NAMALWA (cell line): ENCODE data around the gene C2orf72.
"Not testable (repeated sequence)": the region's sequence is repeated elsewhere in the genome, so short reads cannot be mapped to it uniquely, and the experiment has no call there.

ENCODE experiments used
- DNase-seq: peaks from one replicate; pipeline ENCODE4 v3.0.0-alpha.2; 2015; ENCODE audit warnings: low spot score

Gene C2orf72

GRCh38 chr2:231046916-231047273 lies 9.6 kb downstream of the C2orf72 start:
- DNase-seq: no peak

DNA sequence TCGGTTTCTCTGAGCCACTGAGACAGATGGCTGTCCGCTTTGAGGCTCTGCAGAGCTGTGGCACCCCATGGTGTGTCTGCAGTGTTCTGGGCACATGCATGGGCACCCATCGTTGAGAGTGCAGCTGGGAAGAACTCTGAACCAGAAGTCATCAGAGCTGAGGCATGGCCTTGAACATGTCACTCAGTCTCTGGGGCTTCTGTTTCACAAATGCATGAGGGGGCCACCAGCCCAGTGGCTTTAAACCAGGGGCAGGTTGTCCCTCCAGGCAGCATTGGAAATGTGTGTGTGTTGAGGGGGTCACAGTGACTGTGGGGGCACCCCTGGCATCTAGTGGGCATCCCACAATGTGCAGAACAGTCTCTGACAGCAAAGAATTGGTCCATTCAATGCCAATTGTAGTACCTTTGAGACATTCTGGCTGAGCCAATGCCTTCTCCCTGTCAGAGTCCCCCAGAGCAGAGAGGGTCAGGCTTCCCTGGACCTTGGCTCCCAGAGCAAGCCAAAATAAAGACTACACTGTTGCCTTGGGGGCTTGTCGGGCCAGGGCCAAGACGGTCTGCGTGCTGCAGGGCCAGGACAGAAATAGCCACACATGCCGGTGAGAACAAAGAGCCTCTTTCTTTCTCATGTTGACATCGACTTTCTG lies 10.1 kb downstream of the C2orf72 start:
- no peak for DNase-seq

DNA sequence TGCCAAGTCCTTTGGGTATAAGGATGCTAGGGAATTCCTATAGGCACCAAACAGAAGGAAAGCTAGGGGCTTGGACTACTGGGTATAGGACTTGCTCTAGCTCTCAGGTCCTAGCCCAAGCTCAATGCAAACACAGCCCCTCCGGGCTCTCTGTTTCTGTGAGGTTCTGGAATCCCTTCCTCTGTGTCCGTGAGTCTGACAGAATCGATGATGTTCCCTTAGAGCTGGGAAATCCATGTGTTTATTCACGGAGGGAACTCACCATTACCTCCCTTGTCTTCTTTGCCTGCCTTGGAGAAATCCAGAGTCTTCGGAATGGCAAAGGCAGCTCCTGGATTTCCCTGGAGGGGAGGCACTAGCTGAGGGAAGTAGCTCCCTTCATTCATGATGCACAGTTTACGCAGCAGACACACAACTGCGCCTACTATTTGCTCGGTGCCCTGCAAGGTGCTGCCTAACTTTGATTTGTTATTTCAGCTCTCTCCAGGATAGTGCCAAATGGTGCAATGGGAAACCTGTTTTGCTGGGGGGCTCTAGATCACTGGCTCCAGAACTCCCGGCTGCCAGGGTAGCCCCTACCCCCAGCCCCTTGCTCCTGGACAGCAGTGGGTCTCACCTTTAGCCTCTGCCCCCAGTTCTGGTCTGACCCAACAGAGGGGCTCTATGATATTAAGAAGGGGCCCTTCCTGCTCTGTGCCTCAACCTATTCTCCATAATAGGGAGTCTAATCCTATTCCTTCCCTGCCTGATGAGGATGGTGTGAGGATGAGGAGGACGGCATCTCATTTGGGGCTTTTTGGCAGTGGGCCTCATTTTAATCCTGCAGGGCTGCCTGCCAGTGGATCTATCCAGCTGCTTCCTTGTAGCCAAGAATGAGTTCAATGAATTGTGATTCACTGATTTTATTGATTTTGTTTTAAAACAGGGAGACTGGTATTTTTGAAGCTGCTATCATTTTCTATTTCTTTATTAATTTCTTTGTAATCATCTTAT lies 10.9 kb downstream of the C2orf72 start:
- no peak for DNase-seq

- no peak for DNase-seq
Observed at GRCh38 chr2:231049286-231050017, 12.1 kb downstream of the C2orf72 start.

DNA sequence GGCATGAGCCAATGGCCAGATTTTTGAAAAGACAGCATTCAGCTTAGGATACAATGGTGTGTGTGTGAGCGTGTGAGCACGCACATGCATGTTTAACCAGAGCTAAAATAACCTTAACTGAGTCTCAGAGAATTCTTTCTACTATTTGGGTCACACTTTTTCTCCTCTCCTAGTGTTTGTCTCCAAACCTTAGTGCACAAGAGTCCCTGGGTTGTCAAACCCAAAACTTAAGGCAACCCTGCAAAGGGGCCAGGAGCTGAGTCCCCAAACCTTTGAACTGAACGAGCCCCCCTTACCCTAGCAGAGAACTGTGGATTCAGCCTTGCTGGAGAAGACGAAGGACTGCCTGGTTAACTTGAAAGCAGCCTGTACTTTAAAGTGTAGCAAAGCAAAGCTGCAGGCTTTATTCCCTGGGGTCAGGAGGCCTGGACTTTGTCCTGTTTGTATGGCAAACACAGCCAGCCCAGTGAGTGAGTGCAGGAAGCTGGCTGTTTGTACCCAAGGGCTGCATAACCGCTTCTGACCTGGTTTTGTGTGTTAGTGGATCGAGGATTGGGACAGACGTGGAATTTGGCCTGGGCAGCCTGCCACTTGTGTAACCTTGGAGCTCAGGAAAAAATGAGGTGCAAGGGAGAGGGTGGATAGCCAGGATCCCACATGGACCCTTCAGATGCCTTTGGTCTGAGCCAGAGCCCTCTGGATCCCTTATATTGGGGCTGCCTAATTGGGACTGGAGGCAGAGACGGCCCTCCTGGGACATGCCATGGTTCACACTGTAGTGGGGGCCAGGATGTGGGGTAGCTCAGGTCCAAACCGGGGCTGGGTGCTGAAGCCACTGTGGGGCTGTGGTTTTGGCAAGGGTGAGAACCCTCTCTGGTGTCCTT lies 12.9 kb downstream of the C2orf72 start:
- DNase-seq: no peak

DNA sequence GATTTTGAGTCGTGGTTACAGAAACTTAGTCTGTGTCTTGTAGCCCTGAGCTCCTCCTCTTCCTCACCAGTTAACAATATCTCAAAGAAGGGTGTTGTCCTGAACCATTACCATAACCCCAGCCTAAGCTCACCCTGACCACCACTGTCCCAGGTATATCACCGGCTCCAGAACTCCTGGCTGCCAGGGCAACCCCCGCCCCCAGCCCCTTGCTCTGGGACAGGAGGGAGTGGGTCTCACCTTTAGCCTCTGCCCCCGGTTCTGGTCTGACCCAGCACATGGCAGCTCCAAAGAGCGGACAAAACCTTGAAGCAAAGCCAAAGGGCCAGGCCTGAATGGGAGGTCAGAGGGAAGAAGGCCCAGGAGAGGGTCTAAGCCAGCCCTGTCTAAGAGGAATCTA lies 13.8 kb downstream of the C2orf72 start:
- no peak for DNase-seq

GRCh38 chr2:231052494-231053451 lies 15.4 kb downstream of the C2orf72 start:
- peak; percentile 88 for DNase-seq

DNA sequence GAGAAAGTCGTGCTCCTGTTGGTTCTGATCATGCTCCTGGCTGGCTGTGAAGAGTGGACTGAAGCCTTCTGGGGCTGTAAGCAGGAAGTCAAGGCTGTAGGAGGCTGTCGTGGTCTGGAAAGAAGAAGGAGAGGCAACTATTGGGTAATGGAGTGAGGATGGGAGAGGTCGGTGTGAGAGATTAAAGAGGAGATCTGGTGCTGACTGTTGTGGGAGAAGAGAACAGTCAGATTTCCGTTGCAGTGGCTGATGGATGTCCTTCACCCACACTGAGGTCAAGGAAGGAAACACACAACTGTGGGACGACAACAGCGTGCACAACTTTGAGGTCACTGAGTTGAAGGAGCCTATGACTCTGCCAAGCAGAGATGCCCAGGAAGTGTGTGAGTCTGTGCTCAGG lies 16.5 kb downstream of the C2orf72 start:
- no peak for DNase-seq

DNA sequence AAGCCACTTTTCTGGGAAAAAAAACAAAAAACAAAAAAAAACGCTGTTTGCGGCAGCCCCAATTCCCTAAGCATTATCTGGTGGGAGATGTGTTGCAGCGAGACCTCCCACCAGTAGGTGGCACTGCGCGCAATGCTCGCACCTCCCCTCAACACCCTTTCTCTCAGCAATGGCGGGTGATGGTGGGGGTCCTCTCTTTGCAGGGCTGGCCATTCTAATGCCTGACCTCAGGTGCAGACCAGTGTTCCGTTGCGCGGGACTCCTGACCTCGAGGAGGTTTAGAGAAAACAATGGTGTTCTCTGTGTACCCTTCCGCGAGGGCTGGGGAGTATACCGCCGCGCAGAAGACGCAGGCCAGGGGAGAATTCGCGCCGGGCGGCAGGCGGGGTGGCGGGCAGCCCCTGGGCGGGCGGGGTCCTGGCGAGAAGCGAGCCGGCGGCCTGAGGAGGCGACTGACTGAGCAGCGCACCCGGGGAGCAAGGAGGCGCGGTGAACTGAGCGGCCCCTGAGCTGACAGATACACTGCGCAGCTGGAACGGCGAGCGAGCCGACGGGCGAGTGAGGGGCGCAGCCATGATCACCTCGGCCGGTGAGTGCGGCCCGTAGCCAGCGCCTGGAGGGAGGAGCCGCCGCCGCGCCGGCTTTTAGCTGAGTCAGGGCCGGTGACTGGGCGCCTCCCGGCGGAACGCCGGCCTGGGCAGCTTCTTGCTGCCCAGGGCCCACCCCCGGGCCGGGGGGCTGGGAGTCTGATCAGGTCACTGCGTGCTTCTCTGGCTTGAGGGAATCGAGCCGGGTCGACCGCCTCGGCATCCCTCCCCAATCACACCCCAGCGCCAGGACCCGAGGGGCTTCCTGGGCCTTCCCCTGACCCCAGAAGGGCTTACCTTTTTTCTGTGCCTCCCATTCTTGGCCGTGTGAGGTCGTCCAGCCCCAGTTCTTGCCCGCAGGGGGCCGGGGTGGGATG lies 19.4 kb downstream of the C2orf72 start, which contains the start of gene PSMD1:
TSS of gene PSMD1 (plus strand) at position 415 of the 964 bp plus-strand sequence. CDS start at position 574, 159 bp downstream.
- peak; percentile 95 for DNase-seq

GRCh38 chr2:231057590-231057989 lies 20.3 kb downstream of the C2orf72 start:
- DNase-seq: no peak

GRCh38 chr2:231058761-231059550 lies 21.6 kb downstream of the C2orf72 start:
- DNase-seq: no peak

- DNase-seq: no peak
Observed at GRCh38 chr2:231059756-231060155, 22.4 kb downstream of the C2orf72 start.

DNA sequence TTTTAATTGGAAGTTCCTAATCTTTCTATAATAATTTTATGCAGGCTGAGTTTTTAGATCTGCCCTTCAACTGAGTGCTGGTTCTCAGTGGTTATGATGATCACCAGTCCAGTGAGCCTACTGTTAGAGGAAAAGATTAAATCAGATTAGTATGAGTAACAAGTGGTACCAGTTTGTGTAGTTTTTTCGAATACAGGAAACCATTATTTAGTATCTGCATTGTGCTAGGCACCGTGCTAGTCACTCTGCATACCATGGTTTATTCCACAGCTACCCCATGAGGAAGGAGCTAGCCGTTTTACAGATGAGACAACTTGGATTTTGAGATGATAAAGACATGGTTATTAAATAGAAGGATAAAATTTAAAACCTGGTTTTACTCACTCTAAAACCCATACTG lies 25.5 kb downstream of the C2orf72 start:
- no peak for DNase-seq

GRCh38 chr2:231063347-231063746 lies 26.0 kb downstream of the C2orf72 start:
- no peak for DNase-seq

DNA sequence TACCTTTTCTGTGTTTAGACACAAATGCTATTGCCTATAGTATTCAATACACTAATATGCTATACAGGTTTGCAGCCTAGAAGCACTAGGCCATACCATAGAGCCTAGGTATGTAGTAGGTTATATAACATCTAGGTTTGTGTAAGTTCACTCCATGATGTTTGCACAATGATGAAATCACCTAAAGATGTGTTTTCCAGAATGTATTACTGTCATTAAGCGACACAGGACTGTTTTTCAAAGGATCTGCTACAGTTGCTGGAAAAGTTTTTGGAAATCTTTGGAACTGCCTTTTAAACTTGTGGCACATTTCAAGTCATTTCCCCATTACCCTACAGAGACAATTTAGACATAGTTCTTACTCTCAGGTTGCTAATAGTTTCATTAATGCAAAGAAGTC lies 28.6 kb downstream of the C2orf72 start:
- no peak for DNase-seq

DNA sequence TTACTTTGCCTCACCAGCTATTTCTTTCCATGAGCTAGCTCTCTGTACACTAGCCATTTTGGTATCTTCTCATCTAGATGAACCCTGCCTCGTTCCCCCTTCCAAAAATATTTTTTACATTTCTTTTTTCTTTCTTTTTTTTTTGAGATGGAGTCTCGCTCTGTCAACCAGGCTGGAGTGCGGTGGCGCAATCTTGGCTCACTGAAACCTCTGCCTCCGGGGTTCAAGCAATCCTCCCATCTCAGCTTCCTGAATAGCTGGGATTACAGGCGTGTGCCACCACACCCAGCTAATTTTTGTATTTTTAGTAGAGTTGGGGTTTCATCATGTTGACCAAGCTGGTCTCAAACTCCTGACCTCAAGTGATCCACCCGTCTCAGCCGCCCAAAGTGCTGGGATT lies 30.2 kb downstream of the C2orf72 start:
- DNase-seq: not testable (repeated sequence)

- DNase-seq: no peak
Observed at GRCh38 chr2:231068525-231069222, 31.4 kb downstream of the C2orf72 start.
